Measurements from ENCODE around the gene ORAI3. TPM values are rescaled to one million over a fixed set of nuclear protein-coding genes. Genes with fewer than 3 reads are reported as not detected.

The ORAI3 gene
- total RNA-seq, 5 donors from 2014 or later (not counting 1 experiment from before 2014, with no cell fraction given): 6.6 to 22.3 (median 20.8) TPM

DNA sequence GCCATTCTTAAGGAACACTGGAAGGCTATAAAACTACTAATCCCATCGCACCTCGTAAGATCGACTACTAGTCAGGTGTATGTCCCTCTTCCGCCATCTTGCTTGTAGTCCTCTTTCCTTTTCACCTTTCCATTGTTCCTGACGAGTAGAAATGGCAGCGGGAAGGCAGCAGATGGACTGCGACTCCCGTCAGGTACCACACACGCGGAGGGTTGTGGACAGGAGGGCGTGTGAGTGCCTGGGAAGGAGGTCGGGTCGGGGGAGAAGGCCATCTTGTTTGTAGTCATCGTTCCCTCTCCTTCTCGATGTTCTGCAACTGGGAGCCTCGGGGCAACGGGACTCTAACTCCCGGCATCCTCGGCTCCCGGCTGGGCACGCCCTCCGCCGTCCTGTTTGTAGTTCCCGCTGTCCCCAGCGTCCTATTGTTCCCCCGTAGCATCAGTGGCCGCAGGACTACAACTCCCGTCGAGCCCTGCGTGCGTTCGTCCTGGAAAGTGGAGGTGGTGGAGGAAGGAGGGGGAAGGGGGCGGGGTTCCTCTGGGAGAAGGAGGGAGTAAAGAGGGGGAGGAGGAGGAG, 25.8 kb upstream of the ORAI3 start:
- H3K4me1 ChIP-seq (ENCODE audit: control insufficient read depth in 1 of 2, extremely low read depth in 1 of 2, insufficient read depth in 2 of 2, low read length in 2 of 2): peaks cover 0 to 23% of the 10 kb centered on the region in 2 experiments
- peak overlapping the region; percentile 61 to 84 for H3K4me3 ChIP-seq (ENCODE audit: control insufficient read depth in 1 of 2, extremely low read depth in 1 of 2, low read length in 1 of 2)
- peak; percentile 73 to 75 (median 74) for ATAC-seq (replicated peaks in 1 of 4)
- POLR2A ChIA-PET: no interaction called here
- H3K9me3 ChIP-seq: no peaks in the 10 kb centered on the region
- Mint-ChIP-seq H3K4me3 (peak overlapping the region; percentile 95 to 100 (median 98)), H3K36me3 (no peaks in the 10 kb centered on the region), H3K27ac (peak overlapping the region; percentile 100), H3K9me3 (no peaks in the 10 kb centered on the region), H3K27me3 (no peaks in the 10 kb centered on the region), H3K4me1 (peaks cover 13 to 35% (median 18%) of the 10 kb centered on the region in 3 donors)
- CTCF ChIA-PET: interaction anchor here in 1 of 2 donors (0.6 kb wide), 4 partner anchors 18 to 173 kb away, joined by 3 to 4 read pairs (median 3); partner anchors contain the start of gene SETD1A
- H3K27me3 ChIP-seq (replicated peaks in 1 of 2; ENCODE audit: control insufficient read depth in 2 of 2, extremely low read depth in 1 of 2, insufficient read depth in 2 of 2, low read length in 1 of 2): no peaks in the 10 kb centered on the region
- no peaks in the 10 kb centered on the region for H3K36me3 ChIP-seq (ENCODE audit: control insufficient read depth in 2 of 2, extremely low read depth in 1 of 2, insufficient read depth in 1 of 2, low read length in 1 of 2)
- H3K27ac ChIP-seq (ENCODE audit: low read length): peak overlapping the region; percentile 93
- WGBS (ENCODE audit: insufficient coverage): 0% methylated on average over 24 of the region's 33 CpGs
- peak; percentile 85 to 98 (median 93) for DNase-seq

DNA sequence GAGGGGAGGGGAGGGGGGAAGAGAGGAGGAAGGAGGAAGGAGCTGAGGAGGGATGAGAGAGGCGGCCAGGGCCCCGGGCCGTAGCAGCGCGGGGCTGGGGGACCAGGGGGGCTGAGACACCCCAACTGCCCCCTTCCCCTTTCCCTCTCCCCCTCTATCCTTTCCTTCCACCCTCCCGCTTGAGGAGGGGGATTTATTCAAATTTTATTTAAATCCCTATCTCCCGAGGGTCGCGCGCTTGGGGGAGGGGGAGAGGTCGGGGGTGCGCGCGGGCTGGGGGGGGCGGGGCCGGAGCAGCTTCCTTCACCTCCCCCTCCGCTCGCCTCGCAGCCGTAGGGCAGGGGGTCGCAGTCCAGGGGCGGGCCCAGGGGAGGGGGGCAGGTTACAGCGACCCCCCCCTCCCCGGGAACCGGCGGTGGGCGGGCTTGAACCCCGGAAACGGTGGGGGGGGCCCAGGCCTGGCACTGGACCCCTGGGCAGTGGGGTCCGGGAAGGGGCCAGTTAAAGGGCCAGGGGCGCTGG, 25.3 kb upstream of the ORAI3 start, which contains the start of gene FBXL19:
Gene FBXL19 (plus strand): TSS at position 19 of the 522 bp plus-strand sequence. CDS start 2,183 bp downstream, outside the sequence.
- H3K36me3 ChIP-seq (ENCODE audit: control insufficient read depth in 2 of 2, extremely low read depth in 1 of 2, insufficient read depth in 1 of 2, low read length in 1 of 2): peaks cover 0 to 2% of the 10 kb centered on the region in 2 donors
- peaks cover 0 to 23% of the 10 kb centered on the region in 2 experiments for H3K4me1 ChIP-seq (ENCODE audit: control insufficient read depth in 1 of 2, extremely low read depth in 1 of 2, insufficient read depth in 2 of 2, low read length in 2 of 2)
- Mint-ChIP-seq H3K36me3 (no peaks in the 10 kb centered on the region), H3K27me3 (no peaks in the 10 kb centered on the region), H3K4me1 (peaks cover 13 to 35% (median 18%) of the 10 kb centered on the region in 3 donors), H3K4me3 (peak within 1 kb of the TSS; percentile 95 to 100 (median 98)), H3K9me3 (no peaks in the 10 kb centered on the region), H3K27ac (peak within 1 kb of the TSS; percentile 100)
- H3K27ac ChIP-seq (ENCODE audit: low read length): peak within 1 kb of the TSS; percentile 93
- CTCF ChIA-PET: interaction anchor here in 1 of 2 donors (0.6 kb wide), 4 partner anchors 17 to 173 kb away, joined by 3 to 4 read pairs (median 3); partner anchors contain the start of gene SETD1A
- ATAC-seq (replicated peaks in 1 of 4) (no peak), DNase-seq (peak in 2 of 35 experiments; percentile 28)
- no peaks in the 10 kb centered on the region for H3K9me3 ChIP-seq
- H3K27me3 ChIP-seq (replicated peaks in 1 of 2; ENCODE audit: control insufficient read depth in 2 of 2, extremely low read depth in 1 of 2, insufficient read depth in 2 of 2, low read length in 1 of 2): no peaks in the 10 kb centered on the region
- POLR2A ChIA-PET: interaction anchor here in 1 of 2 donors (0.6 kb wide), 1 partner anchor 18 kb away, joined by 3 read pairs; no protein-coding TSS in a partner anchor
- 0% methylated on average over 2 of the region's 31 CpGs for WGBS (ENCODE audit: insufficient coverage)
- peak within 1 kb of the TSS; percentile 61 to 90 for H3K4me3 ChIP-seq (ENCODE audit: control insufficient read depth in 1 of 2, extremely low read depth in 1 of 2, low read length in 1 of 2)

DNA sequence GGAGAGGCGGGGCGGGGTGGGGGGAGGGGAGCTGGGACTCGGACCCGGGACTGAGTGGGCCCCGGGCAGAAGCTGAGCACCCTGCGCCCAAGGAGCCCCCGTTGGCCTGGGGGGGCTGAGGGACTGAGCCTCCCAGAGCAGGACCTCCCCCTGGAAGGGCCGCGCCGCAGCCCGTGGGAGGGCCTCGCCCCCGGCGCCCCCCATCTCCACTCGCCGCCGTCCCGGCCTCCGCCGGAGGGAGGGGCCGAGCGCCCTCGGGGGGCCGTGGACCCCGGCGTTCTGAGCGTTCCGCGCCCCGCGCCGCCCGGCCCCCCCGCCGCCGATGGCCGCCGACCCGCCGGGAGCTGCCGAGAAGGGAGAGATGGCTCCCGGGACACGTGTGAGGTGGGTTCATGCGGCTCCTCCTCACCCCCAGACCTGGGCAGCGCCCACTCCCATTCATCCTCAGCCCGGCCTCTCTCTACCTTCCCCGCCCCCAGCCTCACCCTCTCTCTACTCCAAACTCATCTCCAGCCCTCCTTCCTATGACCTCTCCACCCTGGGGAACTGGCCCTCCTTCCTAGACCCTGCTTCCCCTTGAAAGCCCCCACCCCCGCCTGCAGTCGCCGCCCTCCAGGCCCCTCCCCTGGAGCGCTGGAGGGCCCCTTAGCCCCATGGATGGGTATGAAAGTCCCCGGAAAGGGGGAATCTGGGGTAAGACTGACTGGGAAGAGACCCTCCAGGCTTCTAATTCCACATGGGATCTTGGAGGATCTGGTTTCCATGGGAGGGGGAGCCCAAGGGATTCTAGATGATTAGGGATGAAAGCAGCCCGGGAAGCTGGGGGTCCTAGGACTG, 24.6 kb upstream of the ORAI3 start:
- peaks cover 1 to 2% of the 10 kb centered on the region in 2 donors for H3K36me3 ChIP-seq (ENCODE audit: control insufficient read depth in 2 of 2, extremely low read depth in 1 of 2, insufficient read depth in 1 of 2, low read length in 1 of 2)
- no peaks in the 10 kb centered on the region for H3K9me3 ChIP-seq
- ChIA-PET CTCF (interaction anchor here in 1 of 2 donors (0.6 kb wide), 4 partner anchors 16 to 174 kb away, joined by 3 to 4 read pairs (median 3); partner anchors contain the start of gene SETD1A), POLR2A (interaction anchor here in 1 of 2 donors (0.6 kb wide), 1 partner anchor 17 kb away, joined by 3 read pairs; no protein-coding TSS in a partner anchor)
- Mint-ChIP-seq H3K4me3 (peak overlapping the region; percentile 52 to 72 (median 72)), H3K27me3 (no peaks in the 10 kb centered on the region), H3K36me3 (no peaks in the 10 kb centered on the region), H3K9me3 (no peaks in the 10 kb centered on the region), H3K27ac (peak overlapping the region; percentile 27 to 71), H3K4me1 (peaks cover 13 to 35% (median 18%) of the 10 kb centered on the region in 3 donors)
- 7% methylated on average over 41 of the region's 53 CpGs for WGBS (ENCODE audit: insufficient coverage)
- peaks cover 0 to 23% of the 10 kb centered on the region in 2 experiments for H3K4me1 ChIP-seq (ENCODE audit: control insufficient read depth in 1 of 2, extremely low read depth in 1 of 2, insufficient read depth in 2 of 2, low read length in 2 of 2)
- ATAC-seq (replicated peaks in 1 of 4) (no peak), DNase-seq (peak in 2 of 35 experiments; percentile 16 to 25)
- no peak overlapping the region for H3K27ac ChIP-seq (ENCODE audit: low read length)
- H3K27me3 ChIP-seq (replicated peaks in 1 of 2; ENCODE audit: control insufficient read depth in 2 of 2, extremely low read depth in 1 of 2, insufficient read depth in 2 of 2, low read length in 1 of 2): no peaks in the 10 kb centered on the region
- H3K4me3 ChIP-seq (ENCODE audit: control insufficient read depth in 1 of 2, extremely low read depth in 1 of 2, low read length in 1 of 2): peak overlapping the region; percentile 12 to 61

DNA sequence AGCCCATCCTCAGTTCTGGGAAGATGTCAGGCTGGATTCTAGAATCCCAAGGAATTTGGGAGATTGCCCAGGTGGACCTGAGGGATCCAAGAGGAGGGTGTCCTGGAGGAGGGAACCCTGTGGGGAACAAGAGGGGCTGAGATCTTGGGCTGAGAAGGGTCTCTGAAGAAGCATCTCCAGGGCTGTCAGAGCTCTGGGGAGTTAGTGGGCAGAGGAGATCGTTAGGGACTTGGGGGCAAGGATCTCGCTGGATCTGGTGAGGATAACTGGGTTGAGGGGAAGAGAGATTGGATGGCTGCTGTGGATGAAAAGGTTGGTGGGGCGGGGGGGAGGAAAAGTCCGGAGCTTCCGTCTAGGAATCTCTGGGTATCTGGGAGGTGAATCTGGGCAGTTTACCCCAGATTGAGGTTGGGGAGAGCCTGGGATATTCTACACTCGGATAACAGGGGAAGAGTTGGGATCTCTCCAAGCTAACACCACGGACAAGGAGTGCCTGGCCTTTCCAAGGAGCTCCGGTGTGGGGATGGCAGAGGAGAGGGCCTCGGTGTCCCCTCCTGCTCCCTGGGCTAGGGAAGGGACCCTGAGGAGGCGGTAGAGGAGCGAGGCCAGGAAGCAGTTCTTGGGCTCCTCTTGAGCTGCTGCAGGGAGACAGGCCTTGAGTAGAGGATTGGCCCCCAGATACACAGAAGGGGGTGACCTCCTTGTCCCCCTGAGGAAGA, 23.8 kb upstream of the ORAI3 start:
- Mint-ChIP-seq H3K9me3 (no peaks in the 10 kb centered on the region), H3K27ac (peak overlapping the region; percentile 37 to 71), H3K4me1 (peaks cover 13 to 35% (median 18%) of the 10 kb centered on the region in 3 donors), H3K27me3 (no peaks in the 10 kb centered on the region), H3K4me3 (peak overlapping the region; percentile 52 to 72 (median 72)), H3K36me3 (no peaks in the 10 kb centered on the region)
- 100% methylated on average over 6 of the region's 11 CpGs for WGBS (ENCODE audit: insufficient coverage)
- CTCF ChIA-PET: no interaction called here
- no peak overlapping the region for H3K27ac ChIP-seq (ENCODE audit: low read length)
- no peaks in the 10 kb centered on the region for H3K27me3 ChIP-seq (replicated peaks in 1 of 2; ENCODE audit: control insufficient read depth in 2 of 2, extremely low read depth in 1 of 2, insufficient read depth in 2 of 2, low read length in 1 of 2)
- H3K4me3 ChIP-seq (ENCODE audit: control insufficient read depth in 1 of 2, extremely low read depth in 1 of 2, low read length in 1 of 2): no peak overlapping the region
- POLR2A ChIA-PET: no interaction called here
- ATAC-seq (replicated peaks in 1 of 4): no peak
- peaks cover 0 to 23% of the 10 kb centered on the region in 2 experiments for H3K4me1 ChIP-seq (ENCODE audit: control insufficient read depth in 1 of 2, extremely low read depth in 1 of 2, insufficient read depth in 2 of 2, low read length in 2 of 2)
- H3K36me3 ChIP-seq (ENCODE audit: control insufficient read depth in 2 of 2, extremely low read depth in 1 of 2, insufficient read depth in 1 of 2, low read length in 1 of 2): peaks cover 2 to 9% of the 10 kb centered on the region in 2 donors
- no peaks in the 10 kb centered on the region for H3K9me3 ChIP-seq
- no peak for DNase-seq

DNA sequence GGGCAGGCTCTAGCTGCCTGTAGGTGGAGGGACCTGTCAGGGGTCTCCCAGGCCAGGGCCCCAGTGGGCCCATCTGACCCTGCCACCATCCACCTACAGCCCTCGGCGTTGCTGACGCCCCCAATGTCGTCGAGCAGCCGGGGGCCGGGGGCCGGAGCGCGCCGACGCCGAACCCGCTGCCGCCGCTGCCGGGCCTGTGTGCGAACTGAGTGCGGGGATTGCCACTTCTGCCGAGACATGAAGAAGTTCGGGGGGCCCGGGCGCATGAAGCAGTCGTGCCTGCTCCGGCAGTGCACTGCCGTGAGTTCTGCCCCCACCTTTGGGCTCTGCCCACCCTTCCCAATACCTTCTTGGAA, 23.3 kb upstream of the ORAI3 start:
- Histone ChIP-seq H3K36me3 (ENCODE audit: control insufficient read depth in 2 of 2, extremely low read depth in 1 of 2, insufficient read depth in 1 of 2, low read length in 1 of 2) (peaks cover 2 to 12% of the 10 kb centered on the region in 2 donors), H3K9me3 (no peaks in the 10 kb centered on the region), H3K27me3 (replicated peaks in 1 of 2; ENCODE audit: control insufficient read depth in 2 of 2, extremely low read depth in 1 of 2, insufficient read depth in 2 of 2, low read length in 1 of 2) (no peaks in the 10 kb centered on the region), H3K4me1 (ENCODE audit: control insufficient read depth in 1 of 2, extremely low read depth in 1 of 2, insufficient read depth in 2 of 2, low read length in 2 of 2) (peaks cover 0 to 23% of the 10 kb centered on the region in 2 experiments), H3K4me3 (ENCODE audit: control insufficient read depth in 1 of 2, extremely low read depth in 1 of 2, low read length in 1 of 2) (no peak overlapping the region), H3K27ac (ENCODE audit: low read length) (no peak overlapping the region)
- DNase-seq: no peak
- no peaks in the 10 kb centered on the region for H3K36me3 Mint-ChIP-seq
- ATAC-seq (replicated peaks in 1 of 4): no peak
- no peaks in the 10 kb centered on the region for H3K9me3 Mint-ChIP-seq
- WGBS (ENCODE audit: insufficient coverage): 95% methylated on average over 26 of the region's 26 CpGs
- H3K4me3 Mint-ChIP-seq: peak overlapping the region in 2 of 3 donors; percentile 55 to 65
- ChIA-PET POLR2A (no interaction called here), CTCF (no interaction called here)
- H3K4me1 Mint-ChIP-seq: peaks cover 13 to 35% (median 18%) of the 10 kb centered on the region in 3 donors
- no peak overlapping the region for H3K27ac Mint-ChIP-seq
- H3K27me3 Mint-ChIP-seq: no peaks in the 10 kb centered on the region

Measured in T-cell (primary cell).